Stimulated activated CD8-positive, alpha-beta memory T cell treated with anti-CD3 and anti-CD28 coated beads, Interleukin-15, amount 100 ng/mL, for 48 hours (primary cell): ENCODE data around the gene NFAT5.

Source experiments
- DNase-seq, 2 donors: peaks; one replicate each; pipeline ENCODE4 v3.0.0-alpha.2; 2020; ENCODE audit warnings: low read depth in 2 of 2

NFAT5 gene

GRCh38 chr16:69732101-69732500 lies 166.3 kb downstream of the NFAT5 start:
- no peak for DNase-seq

GRCh38 chr16:69741519-69741918 lies 175.8 kb downstream of the NFAT5 start:
- no peak for DNase-seq

GRCh38 chr16:69741951-69742904 lies 176.5 kb downstream of the NFAT5 start:
- DNase-seq: no peak

- DNase-seq: no peak
Observed at GRCh38 chr16:69744363-69745231, 178.8 kb downstream of the NFAT5 start.

- no peak for DNase-seq
Observed at GRCh38 chr16:69745232-69745612, 179.5 kb downstream of the NFAT5 start.

GRCh38 chr16:69745959-69746358 lies 180.2 kb downstream of the NFAT5 start:
- DNase-seq: no peak

- no peak for DNase-seq
Observed at GRCh38 chr16:69747115-69747514, 181.3 kb downstream of the NFAT5 start.

GRCh38 chr16:69748694-69749345 lies 183.1 kb downstream of the NFAT5 start:
- DNase-seq: no peak

- no peak for DNase-seq
Observed at GRCh38 chr16:69754143-69754468, 188.3 kb downstream of the NFAT5 start.
